Tongue (tissue), 2 donors: Measurements from ENCODE around the gene MPP1. TPM values are rescaled to one million over a fixed set of nuclear protein-coding genes. Genes with fewer than 3 reads are reported as not detected.

Experiments used
- DNase-seq: peaks from one replicate; pipeline ENCODE4 v3.0.0-alpha.2; 2015
- total RNA-seq: library from RNA; depleted of rRNA; stranded (reverse); fragments of >200 nt; gene quantifications from one replicate; pipeline ENCODE4 v1.2.3, GENCODE V29; 2014

The MPP1 gene
- total RNA-seq, 1 donor from 2014 or later, result 21.2 TPM

GRCh38 chrX:154775419-154776349 lies 29.6 kb downstream of the MPP1 start:
- no peak for DNase-seq

DNA sequence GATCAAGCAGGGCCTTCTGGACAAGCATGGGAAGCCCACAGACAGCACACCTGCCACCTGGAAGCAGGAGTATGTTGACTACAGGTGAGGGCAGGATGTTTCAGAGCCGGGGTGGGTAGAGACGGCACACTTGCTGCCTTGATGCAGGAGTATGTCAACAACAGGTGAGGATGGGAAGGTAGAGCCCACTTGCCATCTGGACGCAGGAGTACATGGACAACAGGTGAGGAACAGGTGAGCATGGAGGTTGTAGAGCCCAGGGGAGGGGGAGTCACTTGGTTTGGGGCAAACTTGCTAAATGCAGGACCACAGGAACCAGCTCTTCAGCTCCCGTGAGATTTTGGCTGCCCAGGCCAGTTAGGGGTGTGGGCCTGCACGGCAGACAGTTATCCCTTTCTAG lies 30.7 kb downstream of the MPP1 start:
- no peak for DNase-seq

- peak; percentile 97 for DNase-seq
These were observed 42.6 kb downstream of the MPP1 start, which contains the start of gene DKC1 for GRCh38 chrX:154762537-154763296. Gene DKC1, plus strand, starts transcription at chrX:154762864. Its CDS starts 102 bp downstream, at chrX:154762966.

GRCh38 chrX:154761977-154762536 lies 43.2 kb downstream of the MPP1 start:
- peak; percentile 30 for DNase-seq

DNA sequence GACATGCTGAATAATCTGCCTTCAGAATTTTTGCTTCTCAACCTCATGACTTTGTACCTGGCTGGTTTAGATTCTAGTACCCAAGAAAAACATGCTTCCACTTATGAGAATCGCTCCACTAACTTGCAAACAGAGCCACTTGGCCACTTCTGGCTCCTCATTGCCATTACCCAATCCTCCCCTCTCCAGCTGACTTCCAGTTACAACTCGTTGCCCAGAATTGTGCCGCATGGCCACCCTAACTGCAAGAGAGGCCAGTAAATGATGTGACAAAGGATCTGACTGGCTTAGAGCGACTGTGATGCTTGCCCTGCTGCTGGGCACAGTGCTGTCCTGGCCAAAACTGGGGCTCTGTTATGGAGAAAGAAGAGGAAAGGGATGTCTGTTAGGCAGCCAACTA lies 46.6 kb downstream of the MPP1 start:
- DNase-seq, result no peak

GRCh38 chrX:154751669-154752271 lies 53.5 kb downstream of the MPP1 start:
- DNase-seq, result no peak

- no peak for DNase-seq
These were observed 54.0 kb downstream of the MPP1 start for GRCh38 chrX:154751203-154751668.

DNA sequence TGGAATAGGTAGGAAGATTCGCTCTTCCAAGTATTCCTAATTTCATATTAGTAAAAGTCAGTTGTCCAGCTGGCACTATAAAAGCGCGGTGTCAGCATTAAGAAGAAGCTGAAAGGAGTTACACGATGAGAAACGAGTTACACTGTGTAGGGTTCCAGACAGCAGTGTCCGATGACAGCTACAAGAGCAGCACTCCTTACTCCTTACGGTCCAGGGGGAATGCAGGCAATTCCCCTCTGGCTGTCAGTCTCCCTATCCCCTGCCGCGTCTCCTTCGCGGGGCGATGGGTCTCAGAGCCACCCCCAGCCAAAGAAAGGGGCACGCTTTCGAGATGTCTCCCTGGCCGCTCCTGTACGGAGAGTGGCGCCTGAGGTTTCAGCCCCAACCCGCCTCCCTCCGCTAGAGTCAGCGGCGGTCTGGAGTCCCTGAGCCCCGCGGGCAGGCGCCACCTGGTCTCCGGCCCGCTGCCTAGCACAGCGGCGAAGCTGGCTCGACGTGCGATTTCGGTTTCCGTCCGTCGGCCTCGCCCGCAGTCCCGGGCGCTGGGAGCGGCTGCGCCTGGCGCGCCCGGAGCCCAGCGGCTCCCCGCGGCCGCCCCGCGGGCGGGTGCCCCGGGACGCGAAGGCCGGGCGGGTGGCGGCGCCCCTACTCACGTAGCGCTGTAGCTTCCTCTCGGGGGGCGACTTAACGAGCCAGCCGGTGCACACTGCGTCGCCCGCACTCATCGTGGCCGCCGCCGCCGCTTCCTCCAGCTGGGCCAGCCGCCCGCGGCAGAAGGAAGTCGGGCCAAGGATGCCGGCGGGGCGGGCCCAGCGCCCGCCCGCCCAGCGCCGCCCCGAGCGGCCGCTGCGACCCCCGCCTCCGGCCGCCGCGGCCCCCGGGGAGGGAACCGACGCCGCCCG lies 54.7 kb downstream of the MPP1 start, which contains the start of gene GAB3:
Gene GAB3 (minus strand): TSS at position 777 of the 902 bp plus-strand sequence. CDS start 52 bp downstream, at position 725.
- DNase-seq, result peak; percentile 32

DNA sequence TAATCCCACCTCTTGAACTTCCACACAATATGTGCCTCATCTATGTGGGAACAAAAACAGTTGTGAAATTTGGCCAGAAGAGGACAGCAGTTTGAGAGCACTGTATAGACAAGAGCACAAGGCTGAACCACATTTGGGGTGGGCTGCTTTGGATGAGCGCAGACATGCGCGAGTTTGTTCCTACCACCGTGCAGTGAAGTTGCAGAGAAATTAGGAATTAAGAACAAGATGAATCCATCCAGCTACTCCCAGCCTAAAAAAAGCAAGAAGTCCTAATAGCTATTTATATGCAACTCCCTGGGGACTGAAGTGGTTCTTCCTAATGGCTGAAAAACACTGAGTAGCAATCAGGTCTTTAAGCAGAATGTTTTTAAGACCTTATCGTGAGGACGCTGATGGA lies 55.4 kb downstream of the MPP1 start:
- peak; percentile 30 for DNase-seq

GRCh38 chrX:154748712-154749339 lies 56.5 kb downstream of the MPP1 start:
- DNase-seq, result peak; percentile 82

DNA sequence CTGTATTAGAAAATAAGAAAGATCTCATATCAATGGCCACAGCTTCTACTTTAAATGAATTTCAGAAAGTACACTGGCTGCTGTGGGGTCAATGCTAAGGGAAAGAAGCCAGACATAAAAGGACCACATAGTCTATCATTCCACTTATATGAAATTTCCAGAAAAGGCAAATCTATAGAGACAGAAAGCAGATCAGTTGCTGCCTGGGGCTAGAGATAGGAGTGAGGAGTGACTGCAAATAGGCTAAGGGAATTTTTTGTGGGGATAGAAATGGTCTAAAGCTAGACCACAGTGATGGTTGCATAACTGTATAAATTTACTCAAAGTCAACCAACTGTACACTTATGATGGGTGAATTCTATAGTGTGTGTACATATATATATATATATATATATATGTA lies 62.7 kb downstream of the MPP1 start:
- DNase-seq, result no peak

GRCh38 chrX:154739952-154740465 lies 65.3 kb downstream of the MPP1 start:
- no peak for DNase-seq

DNA sequence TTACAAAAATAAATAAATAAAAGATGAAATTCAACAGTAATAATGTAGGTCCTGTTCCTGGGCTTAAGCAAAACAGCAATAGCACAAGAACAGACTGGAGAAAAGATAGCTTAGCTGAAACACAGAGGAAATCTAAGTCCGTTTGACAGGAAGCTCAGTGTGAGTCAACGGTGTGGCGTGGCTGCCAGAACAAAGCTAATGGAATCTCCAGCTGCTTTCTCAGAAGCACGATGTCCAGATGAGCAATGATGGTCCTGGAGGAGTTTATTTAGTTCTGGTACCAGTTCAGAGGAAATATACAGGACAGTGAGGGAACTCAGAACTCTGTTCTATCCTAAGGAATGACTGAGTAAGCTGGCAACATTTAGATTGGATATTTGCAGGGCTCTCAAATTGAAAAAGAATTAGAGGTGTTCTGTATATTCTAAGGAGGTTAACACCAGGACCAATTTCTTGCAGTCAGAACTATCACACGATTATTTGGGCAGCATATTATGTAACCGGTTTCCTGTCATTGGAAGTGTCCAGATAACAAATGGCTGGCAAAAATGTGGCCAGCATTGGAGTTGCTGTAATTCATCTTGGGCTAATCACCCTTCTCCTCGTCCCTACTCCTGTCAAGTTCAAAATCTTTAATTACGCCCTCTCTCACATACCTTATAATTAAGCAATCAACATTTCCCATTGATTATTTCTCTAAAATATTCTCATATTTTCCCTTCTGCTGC lies 67.1 kb downstream of the MPP1 start:
- DNase-seq, result peak; percentile 71

GRCh38 chrX:154737136-154737535 lies 68.1 kb downstream of the MPP1 start:
- no peak for DNase-seq

DNA sequence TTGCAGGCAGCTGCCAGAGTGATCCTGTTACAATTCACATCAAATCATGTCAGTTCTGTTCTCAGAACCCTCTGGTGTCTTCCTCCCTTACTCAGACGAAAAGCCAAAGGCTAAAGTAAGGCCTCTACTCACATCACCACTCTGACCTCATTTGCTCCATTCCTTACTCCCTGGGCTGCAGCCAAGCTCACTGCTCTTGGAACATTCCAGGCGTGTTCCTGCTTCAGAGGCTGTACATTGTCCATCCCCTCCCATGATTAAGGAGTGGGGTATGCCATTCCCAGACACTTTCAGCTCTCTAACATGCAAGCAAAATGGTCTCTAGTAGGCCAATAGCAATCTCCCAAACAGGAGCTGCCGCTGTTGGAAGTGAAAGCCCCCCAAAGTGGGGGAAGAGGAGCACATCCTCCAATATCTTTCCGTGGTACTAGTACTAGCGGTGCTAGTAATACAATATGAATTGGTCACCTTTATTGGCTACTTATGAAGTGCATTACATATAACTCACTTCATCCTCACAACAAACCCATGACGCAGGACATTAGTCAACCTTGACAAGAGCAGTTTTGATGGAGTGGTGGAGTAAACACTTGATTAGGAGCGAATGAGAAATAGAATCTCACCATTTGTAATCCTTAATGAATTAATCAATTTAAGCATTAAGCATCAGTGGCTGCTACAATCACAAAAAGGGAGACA lies 69.4 kb downstream of the MPP1 start:
- DNase-seq, result no peak

DNA sequence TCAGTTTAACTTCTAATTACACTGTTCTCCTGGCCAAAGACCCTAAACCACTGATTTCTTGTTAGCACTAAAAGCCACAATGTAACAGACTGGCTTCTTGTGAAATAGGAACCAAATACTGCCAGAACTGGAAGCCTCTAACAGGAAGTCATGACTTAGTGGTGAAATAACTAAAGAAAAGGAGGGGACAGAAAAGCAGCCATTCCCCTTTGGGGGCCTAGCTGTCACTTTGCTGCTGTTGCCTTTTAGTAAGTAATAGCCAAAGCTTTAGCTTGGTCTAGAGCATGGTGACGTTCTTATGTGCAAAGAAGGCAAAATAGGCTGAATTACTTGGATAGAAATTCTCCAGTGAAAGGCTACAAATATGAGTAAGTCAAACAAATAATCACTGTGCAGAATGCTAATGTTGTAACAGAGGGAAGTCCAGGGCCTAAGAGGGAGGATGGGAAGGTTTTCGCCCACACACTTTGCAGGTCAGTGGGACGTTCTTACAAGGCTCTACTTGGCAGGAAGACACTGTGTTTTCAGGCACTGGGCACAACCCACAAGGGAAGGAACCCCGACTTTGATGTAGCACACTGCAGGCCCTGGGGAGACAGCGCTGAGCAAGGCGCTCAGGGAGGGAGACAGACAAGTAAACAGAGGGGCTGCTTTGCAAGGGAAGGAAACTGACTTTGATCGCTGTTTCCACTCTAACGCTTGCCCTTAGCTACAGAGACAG lies 71.1 kb downstream of the MPP1 start:
- no peak for DNase-seq

- DNase-seq, result no peak
These were observed 72.2 kb downstream of the MPP1 start for GRCh38 chrX:154733066-154733425.

GRCh38 chrX:154732421-154733065 lies 72.7 kb downstream of the MPP1 start:
- no peak for DNase-seq
